HepG2 (cell line): ENCODE measurements around the gene FAM149A. TPM values are rescaled to one million over a fixed set of nuclear protein-coding genes. Genes with fewer than 3 reads are reported as not detected.
A peak's percentile ranks its signal among the peaks of the same experiment; 100 is the strongest.

Experiments used
- ATAC-seq: fragments of 200-7000 bp; cut with Tn5 transposase; 3 replicates; pipeline ENCODE4 v1.9.1; 2020; ENCODE audit warnings: mild to moderate bottlenecking, moderate library complexity
- BruUV-seq: library from RNA; stranded (reverse); fragments of 400-500 nt; replicated peaks from 2 replicates; lab custom pipeline; 2021; lab: Mats Ljungman, UMichigan
- CTCF ChIA-PET: fragments of 300-600 bp; formaldehyde crosslinking; extraction: SDS; loops from one replicate; lab custom pipeline; 2021; ENCODE audit warnings: low total read pairs, inconsistent platforms, low intra/inter-chr PET ratio; lab: Yijun Ruan, JAX
- POLR2A ChIA-PET: fragments of 350-600 bp; sonication (Branson Sonifier 250); formaldehyde crosslinking; loops from one replicate; lab custom pipeline; 2020; ENCODE audit warnings: antibody characterized with exemption, inconsistent platforms; lab: Yijun Ruan, JAX
- DNase-seq: peaks from one replicate; pipeline ENCODE4 v3.0.0-alpha.2; 2015; ENCODE audit warnings: low spot score
- FAIRE-seq: peaks from 3 replicates; lab custom pipeline; 2011; peaks lifted over from hg19 to GRCh38; lab: Jason Lieb, UNC
- H2AFZ ChIP-seq: one replicate; pipeline ENCODE4 v1.6.1; 2011; ENCODE audit warnings: low read length, inconsistent platforms
- H3K27ac ChIP-seq: fragments of 300-600 bp; 3 replicates; pipeline ENCODE4 v1.8.0; 2011; ENCODE audit warnings: mixed run types, mild to moderate bottlenecking, mixed read lengths, low read length, inconsistent platforms; ENCODE audit not compliant: insufficient read depth; ENCODE audit errors: extremely low read length
- H3K27me3 ChIP-seq, 2 experiments: fragments of 200-600 bp in 1 of 2; 2 replicates in 1 of 2; 3 replicates in 1 of 2; pipeline versions ENCODE4 v1.6.0 to v1.8.0; 2011; ENCODE audit warnings: low read length in 2 of 2, mild to moderate bottlenecking in 2 of 2, moderate library complexity in 2 of 2, inconsistent platforms in 1 of 2; ENCODE audit not compliant: insufficient read depth in 2 of 2, control insufficient read depth in 1 of 2
- H3K36me3 ChIP-seq, 2 experiments: fragments of 200-600 bp in 1 of 2; replicated peaks in 1 of 2; 2 replicates in 1 of 2; 3 replicates in 1 of 2; pipeline versions ENCODE4 v1.5.1 to v1.8.0; 2011; ENCODE audit warnings: low read length in 2 of 2, inconsistent platforms in 1 of 2; ENCODE audit not compliant: insufficient read depth in 2 of 2, control insufficient read depth in 1 of 2
- H3K4me1 ChIP-seq: 2 replicates; pipeline ENCODE4 v1.5.1; 2012; ENCODE audit warnings: low read length, inconsistent platforms; ENCODE audit not compliant: insufficient read depth
- H3K4me2 ChIP-seq: 2 replicates; pipeline ENCODE4 v1.6.0; 2011; ENCODE audit warnings: low read depth, low read length, inconsistent platforms
- H3K4me3 ChIP-seq, 3 experiments: fragments of 200-600 bp in 1 of 3; sonication (generic), shearing (Covaris generic) in 1 of 3; replicated peaks in 1 of 3; 2 replicates each; pipeline ENCODE4 v1.5.1; 2011 to 2016; ENCODE audit warnings: low read length in 3 of 3, inconsistent platforms in 2 of 3, low read depth in 2 of 3, mild to moderate bottlenecking in 2 of 3, control low read depth in 1 of 3, mixed read lengths in 1 of 3; ENCODE audit not compliant: insufficient read depth in 1 of 3
- H3K79me2 ChIP-seq: one replicate; pipeline ENCODE4 v1.6.1; 2011; ENCODE audit warnings: low read length, inconsistent platforms; ENCODE audit not compliant: insufficient read depth
- H3K9ac ChIP-seq: 2 replicates; pipeline ENCODE4 v1.6.0; 2011; ENCODE audit warnings: mild to moderate bottlenecking, low read depth, low read length, inconsistent platforms; ENCODE audit not compliant: insufficient read depth
- H3K9me3 ChIP-seq: 2 replicates; pipeline ENCODE4 v1.5.1; 2012; ENCODE audit warnings: mild to moderate bottlenecking, low read length
- H4K20me1 ChIP-seq: 2 replicates; pipeline ENCODE4 v1.6.0; 2011; ENCODE audit warnings: inconsistent platforms, mild to moderate bottlenecking, low read length, moderate library complexity; ENCODE audit not compliant: insufficient read depth
- ARNTL ChIP-seq: sonication (generic); formaldehyde crosslinking; IDR thresholded peaks from 2 replicates; pipeline ENCODE4 v1.4.0; 2020; ENCODE audit warnings: mild to moderate bottlenecking, missing genetic modification reagents
- MAFF ChIP-seq: IDR thresholded peaks from 2 replicates; pipeline ENCODE4 v1.6.1; 2011; ENCODE audit warnings: low read depth, low read length, improper control_type of control experiment
- MAFK ChIP-seq, 2 experiments: IDR thresholded peaks in 1 of 2; conservative IDR thresholded peaks in 1 of 2; 2 replicates each; pipeline ENCODE4 v1.6.1; 2011; ENCODE audit warnings: improper control_type of control experiment in 2 of 2, low read length in 2 of 2
- NFKB2 ChIP-seq: sonication (generic); formaldehyde crosslinking; IDR thresholded peaks from 2 replicates; pipeline ENCODE4 v1.4.0; 2020; ENCODE audit warnings: missing genetic modification reagents, borderline replicate concordance
- XRCC5 ChIP-seq: fragments of 200-400 bp; formaldehyde crosslinking; optimal IDR thresholded peaks from 2 replicates; pipeline ENCODE3; 2017; ENCODE audit warnings: mild to moderate bottlenecking, low read length
- ZBTB42 ChIP-seq: sonication (generic); formaldehyde crosslinking; IDR thresholded peaks from 2 replicates; pipeline ENCODE4 v1.5.0; 2020; ENCODE audit warnings: mild to moderate bottlenecking, missing genetic modification reagents
- ZNF513 ChIP-seq: sonication (generic); formaldehyde crosslinking; conservative IDR thresholded peaks from 2 replicates; pipeline ENCODE4 v1.5.0; 2020; ENCODE audit warnings: missing genetic modification reagents
- ZNF530 ChIP-seq: sonication (generic); formaldehyde crosslinking; IDR thresholded peaks from 2 replicates; pipeline ENCODE4 v1.5.0; 2020; ENCODE audit warnings: low read depth, mild to moderate bottlenecking, missing genetic modification reagents
- ZNF670 ChIP-seq: sonication (generic); formaldehyde crosslinking; IDR thresholded peaks from 2 replicates; pipeline ENCODE4 v1.8.0; 2022; ENCODE audit warnings: mild to moderate bottlenecking, missing genetic modification reagents, borderline replicate concordance
- ZNF766 ChIP-seq: sonication (generic); formaldehyde crosslinking; IDR thresholded peaks from 2 replicates; pipeline ENCODE4 v1.5.0; 2020; ENCODE audit warnings: missing genetic modification reagents, borderline replicate concordance
- ZNF850 ChIP-seq: sonication (generic); formaldehyde crosslinking; conservative IDR thresholded peaks from 2 replicates; pipeline ENCODE4 v1.9.0; 2021; ENCODE audit warnings: mild to moderate bottlenecking, missing genetic modification reagents
- WGBS: methylation state at CpG from one replicate; pipeline ENCODE4 v1.1.6; 2017; ENCODE audit warnings: low lambda C conversion rate; 5-methylcytosine and 5-hydroxymethylcytosine counted together
- in situ Hi-C: cut with HindIII; loops from 2 replicates; pipeline ENCODE4 v1.10.0; 2017; ENCODE audit warnings: low pct_unique_long_range_greater_than_20kb; ENCODE audit not compliant: extremely low pct_ligation_motif_present
- intact Hi-C: fragments of 100-400 bp; cut with micrococcal nuclease; formaldehyde crosslinking; loops from one replicate; pipeline ENCODE4 v1.10.0; 2022; ENCODE audit not compliant: unreplicated experiment
- polyA plus RNA-seq, 8 experiments: library from polyadenylated mRNA; depleted of rRNA in 3 of 8; stranded (reverse) in 7 of 8; unstranded in 1 of 8; fragments of >200 nt; fragmentation: Illumina TruSeq in 4 of 8; extraction: Trizol in 4 of 8; gene quantifications; 2 replicates each; pipeline versions ENCODE4 v1.2.1 to v1.2.3, GENCODE V29; 2011 to 2016; ENCODE audit warnings: low read depth in 4 of 8, missing spikeins in 1 of 8, mixed read lengths in 1 of 8; ENCODE audit not compliant: insufficient read depth in 1 of 8
- total RNA-seq, 5 experiments: library from RNA; depleted of rRNA; stranded (reverse); fragments of >200 nt; fragmentation: Illumina TruSeq; extraction: Trizol; gene quantifications; 2 replicates each; pipeline ENCODE4 v1.2.3, GENCODE V29; 2016; ENCODE audit warnings: low read depth in 1 of 5

FAM149A gene
- total and polyA plus RNA-seq, 2 of the 13 experiments (the other 11 are each of a cell fraction or from before 2014, with no cell fraction given) = not detected

- intact Hi-C loops (no loop called here), in situ Hi-C loops (no loop called here)
Measured at GRCh38 chr4:186058980-186059316, 45.6 kb upstream of the FAM149A start.

GRCh38 chr4:186061921-186062320 lies 42.6 kb upstream of the FAM149A start:
- POLR2A ChIA-PET = no interaction called here
- 5% methylated on average over 4 of the region's 4 CpGs for WGBS
- FAIRE-seq (no peak), ATAC-seq (no peak), DNase-seq (no peak)
- Histone ChIP-seq H3K27ac (no peak overlapping the region), H3K4me3 (no peak overlapping the region), H3K4me1 (no peaks in the 10 kb centered on the region), H3K9ac (no peak overlapping the region), H3K79me2 (no peaks in the 10 kb centered on the region), H3K9me3 (no peaks in the 10 kb centered on the region), H4K20me1 (no peaks in the 10 kb centered on the region), H3K36me3 (no peaks in the 10 kb centered on the region), H3K4me2 (no peak overlapping the region), H3K27me3 (no peaks in the 10 kb centered on the region; a peak in 2 of 5 replicates), H2AFZ (no peak overlapping the region)
- no TSS peak for BruUV-seq
- in situ Hi-C loops = no loop called here
- intact Hi-C loops = no loop called here
- CTCF ChIA-PET = no interaction called here
- TF ChIP-seq ZNF513 (CRISPR knock-in tag) (no peak), ZBTB42 (no peak), ZNF530 (CRISPR knock-in tag) (no peak), ZNF850 (CRISPR knock-in tag) (no peak), ARNTL (CRISPR knock-in tag) (no peak), ZNF670 (no peak), ZNF766 (CRISPR knock-in tag) (no peak), NFKB2 (CRISPR knock-in tag) (no peak)

More at GRCh38 chr4:186058980-186059316, 45.6 kb upstream of the FAM149A start:
- no TSS peak for BruUV-seq
- TF ChIP-seq MAFF (peak; percentile 77), MAFK (conservative IDR thresholded peaks at IDR 0.05 in 1 of 2, IDR thresholded peaks at IDR 0.05 in 1 of 2; ENCODE audit: low read length in 2 of 2) (peak; percentile 70 to 85; a peak in 3 of 4 replicates), XRCC5 (no peak)
- no peak overlapping the region for H3K27ac ChIP-seq
- no peaks in the 10 kb centered on the region for H3K9me3 ChIP-seq
- H3K4me1 ChIP-seq = no peaks in the 10 kb centered on the region
- H4K20me1 ChIP-seq = no peaks in the 10 kb centered on the region
- FAIRE-seq (no peak), ATAC-seq (no peak), DNase-seq (no peak)
- no peaks in the 10 kb centered on the region; a peak in 2 of 5 replicates for H3K27me3 ChIP-seq
- H3K9ac ChIP-seq = no peak overlapping the region
- no peak overlapping the region for H2AFZ ChIP-seq
- no peaks in the 10 kb centered on the region for H3K36me3 ChIP-seq
- WGBS = 46% methylated on average over 3 of the region's 3 CpGs
- no peak overlapping the region for H3K4me2 ChIP-seq
- ChIA-PET CTCF (no interaction called here), POLR2A (no interaction called here)
- no peaks in the 10 kb centered on the region for H3K79me2 ChIP-seq
- H3K4me3 ChIP-seq = no peak overlapping the region
